K562 (cell line): ENCODE results near the gene BORCS8. TPM values are rescaled to one million over a fixed set of nuclear protein-coding genes. Genes with fewer than 3 reads are reported as not detected.

ENCODE experiments used
- ARNT ChIP-seq, 2 experiments: fragments of 450-650 bp; IDR thresholded peaks; 2 replicates each; pipeline ENCODE4 v1.6.1; 2016; ENCODE audit warnings: mild to moderate bottlenecking in 1 of 2
- ATF6 ChIP-seq: sonication (generic); formaldehyde crosslinking; IDR thresholded peaks from 2 replicates; pipeline ENCODE4 v1.4.0; 2020; ENCODE audit warnings: mild to moderate bottlenecking, missing genetic modification reagents
- DIDO1 ChIP-seq: fragments of 450-650 bp; IDR thresholded peaks from 2 replicates; pipeline ENCODE4 v1.6.1; 2016; ENCODE audit warnings: low read depth, missing biosample characterization, missing genetic modification characterization
- E2F3 ChIP-seq: fragments of 250-450 bp; sonication (Bioruptor Pico); IDR thresholded peaks from 2 replicates; pipeline ENCODE4 v1.4.0; 2020; ENCODE audit warnings: mild to moderate bottlenecking
- EP300 ChIP-seq: IDR thresholded peaks from 2 replicates; pipeline ENCODE4 v1.6.1; 2012; ENCODE audit warnings: low read length, improper control_type of control experiment
- GTF3C2 ChIP-seq: IDR thresholded peaks from 3 replicates; pipeline ENCODE4 v1.6.1; 2011; ENCODE audit warnings: borderline replicate concordance, mild to moderate bottlenecking, moderate library complexity; ENCODE audit not compliant: insufficient read length; ENCODE audit errors: extremely low read depth
- KLF10 ChIP-seq: fragments of 250-450 bp; sonication (Bioruptor Pico); IDR thresholded peaks from 2 replicates; pipeline ENCODE4 v1.6.1; 2021; ENCODE audit warnings: matching md5 sums
- MEF2A ChIP-seq: IDR thresholded peaks from 2 replicates; pipeline ENCODE4 v1.6.1; 2011; ENCODE audit warnings: low read depth, mild to moderate bottlenecking, low read length, moderate library complexity; ENCODE audit not compliant: control insufficient read depth
- PHB2 ChIP-seq: fragments of 450-650 bp; IDR thresholded peaks from 2 replicates; pipeline ENCODE4 v1.6.1; 2017; ENCODE audit warnings: low read depth
- PTRF ChIP-seq: fragments of 450-650 bp; IDR thresholded peaks from 2 replicates; pipeline ENCODE4 v1.6.1; 2016; ENCODE audit warnings: mild to moderate bottlenecking, missing genetic modification characterization, missing compliant biosample characterization
- RERE ChIP-seq: sonication (generic); formaldehyde crosslinking; IDR thresholded peaks from 2 replicates; pipeline ENCODE4 v1.8.0; 2023; ENCODE audit warnings: missing genetic modification reagents, mild to moderate bottlenecking, borderline replicate concordance
- SMAD1 ChIP-seq: fragments of 150-350 bp; IDR thresholded peaks from 2 replicates; pipeline ENCODE4 v1.6.1; 2014; ENCODE audit warnings: low read length, low read depth; ENCODE audit not compliant: partially characterized antibody
- TEAD1 ChIP-seq, 2 experiments: fragments of 450-650 bp in 1 of 2; sonication (generic) in 1 of 2; formaldehyde crosslinking; IDR thresholded peaks; 2 replicates each; pipeline versions ENCODE4 v1.4.0 to v1.8.0; 2020 to 2022; ENCODE audit warnings: mild to moderate bottlenecking in 2 of 2, missing genetic modification reagents in 1 of 2
- YBX1 ChIP-seq: fragments of 450-650 bp; IDR thresholded peaks from 2 replicates; pipeline ENCODE4 v1.7.1; 2016; ENCODE audit warnings: mild to moderate bottlenecking
- ZBTB26 ChIP-seq: fragments of 450-650 bp; formaldehyde crosslinking; IDR thresholded peaks from 2 replicates; pipeline ENCODE4 v1.4.0; 2022; ENCODE audit warnings: missing genetic modification characterization
- polyA plus RNA-seq, 8 experiments: library from polyadenylated mRNA; depleted of rRNA in 4 of 8; stranded (reverse) in 5 of 8; unstranded in 3 of 8; fragments of >200 nt; fragmentation: Nextera tagmentation in 2 of 8; fragmentation: Illumina TruSeq in 1 of 8; extraction: Ambion mirVana in 2 of 8; extraction: Trizol in 1 of 8; gene quantifications; 2 replicates each; pipeline versions ENCODE4 v1.2.1 to v1.2.3, GENCODE V29; 2011 to 2014; ENCODE audit warnings: inconsistent platforms in 1 of 8, missing spikeins in 1 of 8
- total RNA-seq, 7 experiments: library from RNA; depleted of rRNA in 6 of 7; stranded (reverse); fragments of >200 nt in 6 of 7; fragmentation: Illumina TruSeq in 2 of 7; extraction: Trizol in 2 of 7; gene quantifications; 2 replicates each; pipeline versions ENCODE4 v1.2.1 to v1.2.3, GENCODE V29; 2011 to 2021; ENCODE audit warnings: low replicate concordance in 1 of 7

Gene BORCS8
- total and polyA plus RNA-seq, 9 of the 15 experiments (the other 6 are each of a cell fraction or from before 2014, with no cell fraction given), result 4.6 to 33.6 (median 16.3) TPM

- no peak for TF ChIP-seq GTF3C2
- TF ChIP-seq EP300, result no peak; the same call in 1 of the 2 replicates
- peak; percentile 95 for TF ChIP-seq MEF2A
- no peak for TF ChIP-seq ARNT (IDR thresholded peaks at IDR 0.05)
- TF ChIP-seq SMAD1, result no peak
- TF ChIP-seq ZBTB26, result no peak
- TF ChIP-seq E2F3 (CRISPR knock-in tag), result no peak
- TF ChIP-seq RERE (CRISPR knock-in tag), result no peak
- TF ChIP-seq DIDO1 (tag), result no peak
- no peak for TF ChIP-seq PHB2
- no peak for TF ChIP-seq KLF10 (CRISPR knock-in tag)
- TF ChIP-seq YBX1, result no peak
- TF ChIP-seq ATF6 (CRISPR knock-in tag), result 0 out of 2 replicates have a peak, but pooled peaks have one; percentile 48
- no peak for TF ChIP-seq PTRF (tag)
- TF ChIP-seq TEAD1 (CRISPR knock-in tag; IDR thresholded peaks at IDR 0.05), result 0 out of 4 replicates have a peak, but pooled peaks of 1 of the 2 experiments have one; percentile 58
Measured at GRCh38 chr19:19134687-19135158, 57.2 kb downstream of the BORCS8 start (continued).
